Ishikawa (cell line): ENCODE data around the gene TTLL6.

ENCODE experiments used
- CEBPB ChIP-seq: IDR thresholded peaks from 2 replicates; pipeline ENCODE4 v1.6.1; 2012
- CREB1 ChIP-seq: IDR thresholded peaks from 2 replicates; pipeline ENCODE4 v1.6.1; 2012; ENCODE audit warnings: low read depth
- EGR1 ChIP-seq: IDR thresholded peaks from 2 replicates; pipeline ENCODE4 v1.6.1; 2012
- EP300 ChIP-seq: IDR thresholded peaks from 2 replicates; pipeline ENCODE4 v1.6.1; 2012; ENCODE audit warnings: borderline replicate concordance
- FOXM1 ChIP-seq: IDR thresholded peaks from 2 replicates; pipeline ENCODE4 v1.6.1; 2012; ENCODE audit warnings: low read depth, borderline replicate concordance
- NFIC ChIP-seq: IDR thresholded peaks from 2 replicates; pipeline ENCODE4 v1.6.1; 2012
- RAD21 ChIP-seq: IDR thresholded peaks from 2 replicates; pipeline ENCODE4 v1.6.1; 2012; ENCODE audit warnings: low read depth
- TAF1 ChIP-seq: IDR thresholded peaks from 2 replicates; pipeline ENCODE4 v1.6.1; 2012; ENCODE audit warnings: low read depth, mild to moderate bottlenecking
- TCF12 ChIP-seq: IDR thresholded peaks from 2 replicates; pipeline ENCODE4 v1.6.1; 2012; ENCODE audit warnings: low read depth
- TEAD4 ChIP-seq: IDR thresholded peaks from 2 replicates; pipeline ENCODE4 v1.6.1; 2012
- YY1 ChIP-seq: IDR thresholded peaks from 2 replicates; pipeline ENCODE4 v1.6.1; 2012; ENCODE audit warnings: low read depth
- ZBTB7A ChIP-seq: IDR thresholded peaks from 2 replicates; pipeline ENCODE4 v1.6.1; 2012; ENCODE audit warnings: low read depth
- TF ChIP-seq, protein P1 (sequence below): IDR thresholded peaks from 2 replicates; pipeline ENCODE4 v1.6.1; 2012; ENCODE audit warnings: low read depth, mild to moderate bottlenecking
- TF ChIP-seq, protein P2 (sequence below): IDR thresholded peaks from 2 replicates; pipeline ENCODE4 v1.6.1; 2012
- TF ChIP-seq, protein P3 (sequence below): IDR thresholded peaks from 2 replicates; pipeline ENCODE4 v1.6.1; 2012

TTLL6 gene

DNA sequence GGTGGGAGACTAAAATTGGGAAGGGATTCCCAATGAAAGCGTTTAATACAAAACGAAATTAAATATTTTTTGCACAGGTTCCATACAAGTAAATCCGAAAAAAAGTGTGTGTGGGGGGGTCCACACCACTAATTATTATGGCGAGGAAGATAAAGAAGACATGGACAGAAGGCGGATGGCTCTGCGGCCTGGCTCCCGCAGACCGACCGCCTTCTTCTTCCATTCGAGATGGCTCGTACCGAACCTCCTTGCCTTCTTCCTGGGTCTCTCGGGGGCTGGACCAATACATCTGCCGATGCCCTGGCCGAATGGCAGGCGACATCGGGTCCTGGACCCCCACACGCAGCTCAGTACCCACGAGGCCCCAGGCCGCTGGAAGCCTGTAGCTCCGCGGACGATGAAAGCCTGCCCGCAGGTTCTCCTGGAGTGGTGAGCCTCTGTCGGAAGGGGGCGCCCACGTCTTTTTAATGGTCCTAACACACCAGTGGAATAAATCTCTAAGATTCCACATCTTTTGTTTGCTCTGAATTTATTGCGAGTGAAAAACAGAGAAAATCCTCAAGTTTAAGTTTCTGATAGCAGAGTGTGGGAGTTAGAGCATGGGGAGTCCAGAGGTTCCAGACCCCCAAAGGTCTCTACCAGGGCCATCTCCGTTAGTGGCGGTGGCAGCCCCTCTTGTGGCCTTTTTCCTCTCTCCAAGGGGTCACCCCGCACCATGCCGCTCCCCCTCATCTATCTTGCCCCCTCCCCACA lies 92.6 kb downstream of the TTLL6 start:
- TF ChIP-seq FOXM1 (no peak), TAF1 (no peak), CEBPB (no peak), ZBTB7A (no peak), RAD21 (peak; percentile 70), TCF12 (no peak), TEAD4 (no peak)
- TF ChIP-seq, protein P1, sequence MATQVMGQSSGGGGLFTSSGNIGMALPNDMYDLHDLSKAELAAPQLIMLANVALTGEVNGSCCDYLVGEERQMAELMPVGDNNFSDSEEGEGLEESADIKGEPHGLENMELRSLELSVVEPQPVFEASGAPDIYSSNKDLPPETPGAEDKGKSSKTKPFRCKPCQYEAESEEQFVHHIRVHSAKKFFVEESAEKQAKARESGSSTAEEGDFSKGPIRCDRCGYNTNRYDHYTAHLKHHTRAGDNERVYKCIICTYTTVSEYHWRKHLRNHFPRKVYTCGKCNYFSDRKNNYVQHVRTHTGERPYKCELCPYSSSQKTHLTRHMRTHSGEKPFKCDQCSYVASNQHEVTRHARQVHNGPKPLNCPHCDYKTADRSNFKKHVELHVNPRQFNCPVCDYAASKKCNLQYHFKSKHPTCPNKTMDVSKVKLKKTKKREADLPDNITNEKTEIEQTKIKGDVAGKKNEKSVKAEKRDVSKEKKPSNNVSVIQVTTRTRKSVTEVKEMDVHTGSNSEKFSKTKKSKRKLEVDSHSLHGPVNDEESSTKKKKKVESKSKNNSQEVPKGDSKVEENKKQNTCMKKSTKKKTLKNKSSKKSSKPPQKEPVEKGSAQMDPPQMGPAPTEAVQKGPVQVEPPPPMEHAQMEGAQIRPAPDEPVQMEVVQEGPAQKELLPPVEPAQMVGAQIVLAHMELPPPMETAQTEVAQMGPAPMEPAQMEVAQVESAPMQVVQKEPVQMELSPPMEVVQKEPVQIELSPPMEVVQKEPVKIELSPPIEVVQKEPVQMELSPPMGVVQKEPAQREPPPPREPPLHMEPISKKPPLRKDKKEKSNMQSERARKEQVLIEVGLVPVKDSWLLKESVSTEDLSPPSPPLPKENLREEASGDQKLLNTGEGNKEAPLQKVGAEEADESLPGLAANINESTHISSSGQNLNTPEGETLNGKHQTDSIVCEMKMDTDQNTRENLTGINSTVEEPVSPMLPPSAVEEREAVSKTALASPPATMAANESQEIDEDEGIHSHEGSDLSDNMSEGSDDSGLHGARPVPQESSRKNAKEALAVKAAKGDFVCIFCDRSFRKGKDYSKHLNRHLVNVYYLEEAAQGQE = no peak

DNA sequence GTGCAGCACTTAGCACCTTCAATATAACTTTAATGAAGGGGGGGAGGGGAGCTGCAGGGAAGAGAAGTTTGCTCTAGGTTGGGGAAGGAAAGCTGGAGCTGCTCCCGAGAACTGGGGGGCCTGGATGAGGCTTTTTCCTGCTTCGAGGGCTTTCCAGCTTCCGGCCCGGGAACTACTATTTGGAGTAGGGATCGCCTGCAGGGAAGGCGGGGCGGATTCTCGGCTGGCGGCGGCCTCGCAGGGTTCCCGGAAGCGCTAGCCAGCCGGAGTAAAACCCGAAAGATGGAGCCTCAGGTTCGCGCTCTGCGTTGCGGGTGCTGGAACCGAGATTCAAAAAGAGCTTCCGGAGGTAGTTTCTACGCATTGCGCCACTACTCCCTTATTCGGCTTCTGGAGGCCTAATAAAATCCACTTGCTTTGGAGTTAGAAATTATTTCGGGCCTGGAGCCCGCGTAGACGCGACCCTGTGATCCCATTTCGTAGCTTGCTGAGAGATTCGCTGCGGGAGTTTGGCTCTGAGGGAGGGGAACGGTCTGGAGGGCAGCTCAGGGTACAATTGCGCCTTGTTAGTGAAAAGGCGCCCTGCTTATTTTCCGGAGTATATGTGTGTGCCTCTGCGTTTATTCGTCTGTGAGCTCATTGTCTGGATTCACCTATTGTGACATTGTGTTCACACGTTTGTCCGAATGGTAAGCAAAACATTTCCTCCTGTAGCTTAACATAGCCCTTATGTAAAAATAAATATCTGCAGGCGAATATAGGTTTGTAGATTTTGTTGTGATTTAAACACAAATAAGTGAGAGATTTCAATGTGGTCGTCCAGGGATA lies 93.4 kb downstream of the TTLL6 start:
- TF ChIP-seq TEAD4 (no peak), ZBTB7A (no peak), CREB1 (no peak), YY1 (no peak), TAF1 (no peak), FOXM1 (no peak), TCF12 (no peak)
- TF ChIP-seq, protein P2, sequence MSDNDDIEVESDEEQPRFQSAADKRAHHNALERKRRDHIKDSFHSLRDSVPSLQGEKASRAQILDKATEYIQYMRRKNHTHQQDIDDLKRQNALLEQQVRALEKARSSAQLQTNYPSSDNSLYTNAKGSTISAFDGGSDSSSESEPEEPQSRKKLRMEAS = no peak

DNA sequence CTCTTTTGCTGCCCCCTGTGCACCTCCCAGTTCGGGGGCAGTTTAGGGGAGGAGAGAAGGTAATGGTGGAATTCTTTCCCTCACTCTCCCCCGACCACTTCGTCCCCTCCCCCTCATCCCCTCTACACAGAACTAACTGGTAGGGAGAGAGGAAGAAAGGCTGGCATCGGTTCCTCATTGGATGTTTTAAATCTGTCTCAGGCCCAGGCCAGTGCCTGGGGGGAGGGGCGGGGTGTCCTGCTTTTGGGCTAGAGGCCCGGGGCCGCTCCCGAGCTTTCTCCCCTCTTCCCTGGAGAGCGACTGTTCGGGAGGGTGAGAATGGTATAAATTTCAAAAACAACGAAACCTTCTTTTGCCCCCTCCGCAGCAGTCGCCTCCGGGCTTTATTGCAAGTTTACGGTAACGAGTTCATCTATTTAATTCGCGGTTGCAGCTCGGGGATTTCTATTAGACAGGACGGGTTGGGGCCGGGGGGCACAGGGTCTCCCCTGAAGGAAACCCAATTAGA lies 94.1 kb downstream of the TTLL6 start, which contains the start of gene PRAC2:
Gene PRAC2, plus strand, starts transcription at position 271 of the 508 bp plus-strand sequence. CDS start 1,226 bp downstream, outside the sequence.
- TF ChIP-seq, protein P2 = no peak
- no peak for TF ChIP-seq NFIC
- TF ChIP-seq CREB1 = no peak
- no peak for TF ChIP-seq YY1
- no peak for TF ChIP-seq TAF1
- no peak for TF ChIP-seq EGR1
- no peak for TF ChIP-seq TCF12
- TF ChIP-seq ZBTB7A = no peak
- TF ChIP-seq EP300 = no peak
- TF ChIP-seq, protein P3, sequence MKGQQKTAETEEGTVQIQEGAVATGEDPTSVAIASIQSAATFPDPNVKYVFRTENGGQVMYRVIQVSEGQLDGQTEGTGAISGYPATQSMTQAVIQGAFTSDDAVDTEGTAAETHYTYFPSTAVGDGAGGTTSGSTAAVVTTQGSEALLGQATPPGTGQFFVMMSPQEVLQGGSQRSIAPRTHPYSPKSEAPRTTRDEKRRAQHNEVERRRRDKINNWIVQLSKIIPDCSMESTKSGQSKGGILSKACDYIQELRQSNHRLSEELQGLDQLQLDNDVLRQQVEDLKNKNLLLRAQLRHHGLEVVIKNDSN = no peak
- TF ChIP-seq TEAD4 = no peak
- TF ChIP-seq, protein P1 = no peak
- TF ChIP-seq FOXM1 = no peak
- TF ChIP-seq RAD21 = no peak
- TF ChIP-seq CEBPB = no peak

DNA sequence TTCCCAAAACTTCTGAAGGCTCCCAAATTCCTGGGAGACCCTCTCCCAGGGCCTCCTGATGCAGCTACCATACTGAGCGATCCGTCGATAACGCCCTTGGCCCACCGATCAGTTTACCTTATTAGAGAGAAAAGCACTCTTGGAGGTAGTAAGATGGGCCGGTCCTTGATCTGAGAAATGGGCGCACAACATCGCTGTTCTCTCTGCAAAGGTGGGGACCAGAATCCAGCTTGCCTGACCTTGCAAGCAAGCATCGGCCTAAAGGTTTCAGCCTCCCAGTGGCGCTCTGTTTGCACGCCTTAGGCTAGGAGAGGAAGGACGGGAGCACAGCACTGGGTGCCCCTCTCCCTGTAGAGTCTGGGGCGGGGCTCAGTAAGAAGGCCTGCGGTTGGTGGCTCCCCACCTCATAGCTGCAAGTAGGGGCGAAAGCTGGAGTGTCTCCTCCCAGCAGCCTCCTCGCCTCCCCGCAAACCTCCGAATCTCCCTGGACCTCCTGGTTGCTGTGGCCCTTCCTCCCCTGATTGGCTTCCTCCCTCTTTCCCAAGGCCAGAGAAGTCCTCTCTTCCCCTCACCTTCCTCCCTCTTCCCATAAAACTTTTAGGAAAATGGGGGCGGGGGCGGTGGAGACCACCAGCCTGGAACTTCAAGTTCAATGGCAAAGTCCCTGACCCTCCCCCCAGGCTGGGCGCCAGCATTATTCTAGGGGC lies 94.7 kb downstream of the TTLL6 start, which contains the start of gene PRAC1:
Gene PRAC1, minus strand, starts transcription at position 318 of the 707 bp plus-strand sequence. Its CDS starts 126 bp downstream, at position 192.
- TF ChIP-seq TAF1 (no peak), YY1 (no peak), CEBPB (no peak), EP300 (no peak), ZBTB7A (no peak)
- TF ChIP-seq, protein P2 = no peak

DNA sequence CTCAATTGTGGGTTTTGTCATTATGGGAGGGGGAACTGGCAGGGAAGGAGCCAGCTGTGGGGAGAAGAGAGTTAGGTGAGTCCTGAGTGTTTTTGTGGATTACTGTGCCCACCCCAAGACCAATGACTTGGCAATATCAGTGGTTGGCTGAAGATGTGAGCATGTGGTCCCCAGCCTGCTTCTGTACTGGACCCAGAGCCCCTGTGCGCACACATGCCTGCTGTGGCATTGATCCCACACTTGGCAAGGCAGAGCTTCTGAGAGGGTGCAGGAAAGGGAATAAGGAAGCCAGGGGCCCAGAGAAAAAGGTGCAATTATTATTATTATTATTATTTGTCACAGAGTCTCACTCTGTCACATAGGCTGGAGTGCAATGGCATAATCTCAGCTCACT lies 96.0 kb downstream of the TTLL6 start:
- TF ChIP-seq, protein P3 = no peak
- no peak for TF ChIP-seq EGR1
- no peak for TF ChIP-seq CREB1
- TF ChIP-seq FOXM1 = no peak
- TF ChIP-seq TCF12 = no peak
- TF ChIP-seq ZBTB7A = no peak
- TF ChIP-seq EP300 = no peak
- no peak for TF ChIP-seq CEBPB
- TF ChIP-seq RAD21 = no peak
- TF ChIP-seq, protein P1 = no peak
- no peak for TF ChIP-seq TAF1
- TF ChIP-seq, protein P2 = no peak
- no peak for TF ChIP-seq YY1
